Muscle layer of colon (tissue), 2 donors: ENCODE results near the gene VRK3.
"Not testable (repeated sequence)": the region's sequence is repeated elsewhere in the genome, so short reads cannot be mapped to it uniquely, and the experiment has no call there.

Experiments used
- H3K27ac ChIP-seq: one replicate; pipeline ENCODE4 v1.7.0; 2013; ENCODE audit warnings: low read depth, mild to moderate bottlenecking, low read length, moderate library complexity
- H3K27me3 ChIP-seq, 2 donors: one replicate each; pipeline ENCODE4 v1.7.0; 2013; ENCODE audit warnings: low read length in 2 of 2, mild to moderate bottlenecking in 2 of 2; ENCODE audit not compliant: insufficient read depth in 2 of 2, control insufficient read depth in 1 of 2
- H3K36me3 ChIP-seq: one replicate; pipeline ENCODE4 v1.7.0; 2013; ENCODE audit warnings: mild to moderate bottlenecking, low read length; ENCODE audit not compliant: insufficient read depth
- H3K4me1 ChIP-seq: one replicate; pipeline ENCODE4 v1.7.0; 2013; ENCODE audit warnings: mild to moderate bottlenecking, low read length; ENCODE audit not compliant: insufficient read depth
- H3K4me3 ChIP-seq, 2 donors: one replicate each; pipeline ENCODE4 v1.7.0; 2013; ENCODE audit warnings: low read length in 2 of 2, low read depth in 1 of 2, mild to moderate bottlenecking in 1 of 2, moderate library complexity in 1 of 2
- H3K9ac ChIP-seq: one replicate; pipeline ENCODE4 v1.7.0; 2013; ENCODE audit warnings: low read length
- H3K9me3 ChIP-seq: one replicate; pipeline ENCODE4 v1.7.0; 2013; ENCODE audit warnings: mild to moderate bottlenecking, low read length
- donor health status: abdominal sarcoma.
- donor health status: Adenocarcinoma of cecum.

VRK3 gene

GRCh38 chr19:49971991-49972411 is 53.2 kb downstream of the VRK3 start:
- Histone ChIP-seq H3K27ac (no peak overlapping the region), H3K4me1 (no peaks in the 10 kb centered on the region), H3K9me3 (no peaks in the 10 kb centered on the region), H3K27me3 (peaks cover 0 to 19% of the 10 kb centered on the region in 2 donors), H3K9ac (no peak overlapping the region), H3K4me3 (no peak overlapping the region), H3K36me3 (peaks cover 16% of the 10 kb centered on the region)

GRCh38 chr19:49969355-49969754 is 55.8 kb downstream of the VRK3 start:
- H3K9ac ChIP-seq, H3K27ac ChIP-seq, H3K9me3 ChIP-seq, H3K4me1 ChIP-seq, H3K36me3 ChIP-seq, H3K4me3 ChIP-seq: not testable (repeated sequence)
- peaks cover 0 to 20% of the 10 kb centered on the region in 2 donors for H3K27me3 ChIP-seq

GRCh38 chr19:49968279-49968922 is 56.8 kb downstream of the VRK3 start:
- H3K4me3 ChIP-seq = no peak overlapping the region
- H3K9ac ChIP-seq = no peak overlapping the region
- H3K27ac ChIP-seq = no peak overlapping the region
- H3K9me3 ChIP-seq = no peaks in the 10 kb centered on the region
- no peaks in the 10 kb centered on the region for H3K4me1 ChIP-seq
- H3K36me3 ChIP-seq = no peaks in the 10 kb centered on the region
- peaks cover 0 to 20% of the 10 kb centered on the region in 2 donors for H3K27me3 ChIP-seq

DNA sequence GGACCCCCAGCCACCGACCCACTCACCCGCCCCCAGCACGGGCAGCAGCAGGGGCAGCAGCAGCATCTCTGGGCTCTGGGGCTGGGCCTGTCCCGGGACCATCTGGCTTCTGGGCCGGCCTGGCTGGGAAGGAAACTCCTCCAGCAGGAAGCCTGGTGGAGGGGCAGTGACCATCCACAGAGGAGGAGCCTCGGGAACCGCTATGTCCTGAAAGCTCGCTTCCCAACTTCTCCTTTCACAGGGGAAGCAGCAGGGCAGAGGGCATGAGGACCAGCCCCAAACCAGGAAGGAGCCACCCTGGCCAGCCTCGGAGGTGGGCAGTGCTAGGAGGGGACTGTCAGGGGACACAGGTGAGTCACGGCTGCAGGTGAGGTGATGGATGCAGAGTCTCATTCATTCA is 64.2 kb downstream of the VRK3 start, which contains the start of gene SIGLEC11:
Gene SIGLEC11 (minus strand): TSS at position 193 of the 400 bp plus-strand sequence. CDS start 91 bp downstream, at position 102.
- H3K4me3 ChIP-seq, H3K9ac ChIP-seq, H3K27ac ChIP-seq, H3K4me1 ChIP-seq, H3K27me3 ChIP-seq, H3K36me3 ChIP-seq, H3K9me3 ChIP-seq: not testable (repeated sequence)

DNA sequence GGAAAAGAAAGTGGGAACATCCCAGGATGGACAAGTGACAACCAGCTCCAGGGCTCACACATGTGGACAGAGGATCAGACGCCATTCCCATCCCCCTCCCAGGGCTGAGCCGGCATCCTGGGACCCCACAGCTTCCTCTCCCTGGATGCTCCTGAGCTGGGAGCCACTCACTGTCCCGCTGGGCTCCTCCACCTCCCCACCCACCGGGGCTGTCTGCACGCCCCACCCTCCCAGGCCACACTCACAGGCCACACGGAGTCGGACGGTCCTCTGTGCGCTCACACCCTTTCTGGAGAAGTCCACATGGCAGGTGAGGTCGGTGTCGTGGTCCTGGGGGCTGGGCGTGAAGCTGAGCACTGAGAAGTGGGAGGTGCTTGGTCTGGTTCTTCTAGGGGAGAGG is 65.3 kb downstream of the VRK3 start:
- not testable (repeated sequence) for H3K9ac ChIP-seq, H3K4me1 ChIP-seq, H3K27me3 ChIP-seq, H3K36me3 ChIP-seq, H3K4me3 ChIP-seq, H3K9me3 ChIP-seq, H3K27ac ChIP-seq

DNA sequence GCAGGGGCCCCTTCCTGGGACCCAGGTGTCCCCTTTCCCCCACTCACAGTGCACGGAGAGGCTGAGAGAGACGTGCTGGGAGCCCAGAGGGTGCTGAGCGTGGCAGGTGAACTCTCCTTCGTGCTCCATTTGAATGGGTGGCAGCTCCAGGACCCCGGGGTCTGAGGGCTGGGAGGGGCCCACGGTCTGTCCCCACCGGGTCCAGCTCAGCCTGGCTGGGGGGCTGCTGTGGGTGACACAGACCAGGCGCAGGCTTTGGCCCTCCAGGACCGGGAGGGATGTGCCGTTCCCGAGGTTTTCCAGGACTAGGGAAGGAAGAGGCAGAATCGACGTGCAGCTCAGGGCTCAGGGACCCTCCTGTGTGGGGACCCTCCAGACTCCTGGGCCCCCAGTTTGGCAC is 66.6 kb downstream of the VRK3 start:
- not testable (repeated sequence) for H3K4me3 ChIP-seq

GRCh38 chr19:49958144-49958543 is 67.0 kb downstream of the VRK3 start:
- peaks cover 8 to 11% of the 10 kb centered on the region in 2 donors for H3K27me3 ChIP-seq
- H3K27ac ChIP-seq, H3K9me3 ChIP-seq, H3K4me1 ChIP-seq, H3K4me3 ChIP-seq, H3K36me3 ChIP-seq, H3K9ac ChIP-seq: not testable (repeated sequence)

More for the DNA sequence above, 66.6 kb downstream of the VRK3 start:
- not testable (repeated sequence) for H3K36me3 ChIP-seq, H3K27ac ChIP-seq, H3K9me3 ChIP-seq, H3K9ac ChIP-seq, H3K4me1 ChIP-seq
- H3K27me3 ChIP-seq = peaks cover 8 to 11% of the 10 kb centered on the region in 2 donors

GRCh38 chr19:49957262-49957915 is 67.8 kb downstream of the VRK3 start:
- Histone ChIP-seq H3K9ac (no peak overlapping the region), H3K9me3 (no peaks in the 10 kb centered on the region), H3K27me3 (peaks cover 8 to 11% of the 10 kb centered on the region in 2 donors), H3K36me3 (no peaks in the 10 kb centered on the region), H3K4me3 (no peak overlapping the region), H3K4me1 (peaks cover 8% of the 10 kb centered on the region), H3K27ac (no peak overlapping the region)

- H3K27me3 ChIP-seq = peaks cover 8 to 17% of the 10 kb centered on the region in 2 donors
- no peaks in the 10 kb centered on the region for H3K36me3 ChIP-seq
- H3K4me1 ChIP-seq = peaks cover 12% of the 10 kb centered on the region
- H3K9me3 ChIP-seq = no peaks in the 10 kb centered on the region
- no peak overlapping the region for H3K27ac ChIP-seq
- H3K4me3 ChIP-seq = no peak overlapping the region
- H3K9ac ChIP-seq = no peak overlapping the region
Measured at GRCh38 chr19:49956115-49956495, 69.1 kb downstream of the VRK3 start.

DNA sequence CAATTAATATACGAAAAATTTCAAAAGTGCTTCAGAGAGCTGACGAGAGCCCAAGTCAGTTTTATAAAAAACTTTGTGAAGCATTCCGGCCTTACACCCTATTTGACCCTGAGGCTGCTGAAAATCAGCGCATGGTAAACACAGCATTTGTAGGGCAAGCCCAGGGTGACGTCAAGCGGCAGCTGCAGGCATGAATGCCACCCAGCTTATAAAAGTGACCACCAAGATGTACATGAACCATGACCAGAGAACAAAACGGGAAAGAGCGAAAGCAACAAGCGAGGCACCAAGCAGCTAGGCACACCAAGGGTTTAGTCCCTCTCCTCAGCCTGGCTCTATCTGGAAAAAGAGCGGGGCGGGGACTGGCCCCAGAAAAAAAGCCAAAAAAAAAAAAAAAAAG is 70.2 kb downstream of the VRK3 start:
- no peak overlapping the region for H3K4me3 ChIP-seq
- H3K9ac ChIP-seq = no peak overlapping the region

DNA sequence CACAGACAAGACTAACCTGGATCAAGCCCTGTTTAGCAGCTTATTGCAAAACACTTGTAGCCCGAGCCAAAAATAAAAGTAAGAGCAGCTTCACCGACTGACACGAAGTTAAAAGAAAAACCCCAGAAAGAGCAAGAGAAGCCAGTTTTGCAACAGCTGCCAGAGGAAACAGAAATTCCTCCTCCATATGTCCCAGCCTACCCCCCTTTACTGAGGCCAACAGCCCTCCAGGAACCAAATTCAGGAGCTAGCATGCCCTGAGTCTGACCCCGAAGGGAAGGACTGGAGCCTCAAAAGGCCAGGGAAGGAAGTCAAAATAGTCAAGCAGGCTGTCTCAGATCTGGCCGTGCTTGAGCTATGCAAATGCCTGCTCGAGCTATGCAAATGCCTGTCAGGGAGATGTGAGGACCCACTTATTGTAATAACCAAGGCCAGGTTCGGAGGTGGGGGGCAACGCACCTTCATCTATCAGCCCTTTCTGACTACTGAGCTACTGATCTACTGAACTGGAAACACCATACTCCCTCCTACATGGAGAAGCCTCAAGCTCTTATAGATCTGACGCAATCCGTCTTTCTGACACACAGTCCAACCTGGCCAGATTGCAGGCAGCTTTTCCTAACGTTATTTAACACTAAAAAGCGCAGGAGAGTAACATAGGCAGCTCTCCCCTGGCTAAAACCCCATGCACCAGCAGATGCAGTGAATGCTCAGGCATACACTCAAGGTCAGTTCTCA is 70.9 kb downstream of the VRK3 start:
- Histone ChIP-seq H3K27me3 (peaks cover 8 to 23% of the 10 kb centered on the region in 2 donors), H3K9me3 (no peaks in the 10 kb centered on the region), H3K9ac (no peak overlapping the region), H3K4me1 (peaks cover 12% of the 10 kb centered on the region), H3K4me3 (no peak overlapping the region), H3K36me3 (no peaks in the 10 kb centered on the region), H3K27ac (no peak overlapping the region)

More for the DNA sequence above, 70.2 kb downstream of the VRK3 start:
- Histone ChIP-seq H3K27me3 (peaks cover 8 to 17% of the 10 kb centered on the region in 2 donors), H3K27ac (no peak overlapping the region), H3K4me1 (peaks cover 12% of the 10 kb centered on the region), H3K9me3 (no peaks in the 10 kb centered on the region), H3K36me3 (no peaks in the 10 kb centered on the region)
